NCI-H345 (cell line): ENCODE results near the gene TRIM17.

Experiments used
- DNase-seq: peaks from one replicate; lab custom pipeline; 2025; lab: John Stamatoyannopoulos, UW

TRIM17 gene

GRCh38 chr1:228366866-228367741 is 49.6 kb downstream of the TRIM17 start:
- no peak for DNase-seq

- DNase-seq = no peak
Measured at GRCh38 chr1:228366062-228366865, 50.4 kb downstream of the TRIM17 start.

- no peak for DNase-seq
Measured at GRCh38 chr1:228365271-228366061, 51.2 kb downstream of the TRIM17 start.

- no peak for DNase-seq
Measured at GRCh38 chr1:228364706-228365213, 51.9 kb downstream of the TRIM17 start.

- no peak for DNase-seq
Measured at GRCh38 chr1:228364068-228364705, 52.5 kb downstream of the TRIM17 start.

GRCh38 chr1:228363686-228364067 is 53.0 kb downstream of the TRIM17 start:
- DNase-seq = no peak

GRCh38 chr1:228362884-228363450 is 53.7 kb downstream of the TRIM17 start:
- no peak for DNase-seq

- no peak for DNase-seq
Measured at GRCh38 chr1:228362141-228362883, 54.3 kb downstream of the TRIM17 start.

GRCh38 chr1:228361314-228362140 is 55.1 kb downstream of the TRIM17 start:
- DNase-seq = no peak

GRCh38 chr1:228360533-228361313 is 55.9 kb downstream of the TRIM17 start:
- DNase-seq = no peak

GRCh38 chr1:228359613-228360532 is 56.8 kb downstream of the TRIM17 start:
- DNase-seq = no peak

- DNase-seq = no peak
Measured at GRCh38 chr1:228358764-228359612, 57.7 kb downstream of the TRIM17 start.

- no peak for DNase-seq
Measured at GRCh38 chr1:228358039-228358763, 58.5 kb downstream of the TRIM17 start.
